ENCODE data around the gene PRPF6.

DNA sequence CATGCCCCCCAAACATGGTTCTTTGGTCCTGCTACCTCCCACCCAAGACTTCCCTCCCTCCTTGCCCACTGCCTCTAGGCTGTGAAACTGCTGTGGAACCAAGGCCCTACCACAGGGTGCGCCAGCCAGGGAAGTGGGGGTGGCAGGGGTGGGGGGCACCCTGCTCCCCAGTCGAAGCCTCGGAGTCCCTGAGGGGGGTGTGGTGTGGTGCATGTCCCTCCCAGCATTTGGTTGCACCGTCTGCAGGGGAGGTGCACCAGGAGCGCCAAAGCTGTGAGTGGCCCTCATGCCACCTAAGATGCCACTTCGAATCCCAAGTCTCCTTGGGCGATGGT, 96.6 kb downstream of the PRPF6 start:
- TF ChIP-seq, protein P1, sequence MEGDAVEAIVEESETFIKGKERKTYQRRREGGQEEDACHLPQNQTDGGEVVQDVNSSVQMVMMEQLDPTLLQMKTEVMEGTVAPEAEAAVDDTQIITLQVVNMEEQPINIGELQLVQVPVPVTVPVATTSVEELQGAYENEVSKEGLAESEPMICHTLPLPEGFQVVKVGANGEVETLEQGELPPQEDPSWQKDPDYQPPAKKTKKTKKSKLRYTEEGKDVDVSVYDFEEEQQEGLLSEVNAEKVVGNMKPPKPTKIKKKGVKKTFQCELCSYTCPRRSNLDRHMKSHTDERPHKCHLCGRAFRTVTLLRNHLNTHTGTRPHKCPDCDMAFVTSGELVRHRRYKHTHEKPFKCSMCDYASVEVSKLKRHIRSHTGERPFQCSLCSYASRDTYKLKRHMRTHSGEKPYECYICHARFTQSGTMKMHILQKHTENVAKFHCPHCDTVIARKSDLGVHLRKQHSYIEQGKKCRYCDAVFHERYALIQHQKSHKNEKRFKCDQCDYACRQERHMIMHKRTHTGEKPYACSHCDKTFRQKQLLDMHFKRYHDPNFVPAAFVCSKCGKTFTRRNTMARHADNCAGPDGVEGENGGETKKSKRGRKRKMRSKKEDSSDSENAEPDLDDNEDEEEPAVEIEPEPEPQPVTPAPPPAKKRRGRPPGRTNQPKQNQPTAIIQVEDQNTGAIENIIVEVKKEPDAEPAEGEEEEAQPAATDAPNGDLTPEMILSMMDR (IDR thresholded peaks at IDR 0.05), result no peak
- no peak for TF ChIP-seq POLR2A (IDR thresholded peaks at IDR 0.05)

All from esophagus squamous epithelium (tissue), 4 donors.